ENCODE data around the gene C11orf54.
"Not testable (repeated sequence)": the region's sequence is repeated elsewhere in the genome, so short reads cannot be mapped to it uniquely, and the experiment has no call there.

C11orf54 gene

GRCh38 chr11:93757924-93758865, 16.7 kb downstream of the C11orf54 start:
- in situ Hi-C loops (cut with HindIII; ENCODE audit: low pct_unique_long_range_greater_than_20kb, low sequenced_read_pairs): no loop called here

GRCh38 chr11:93759123-93759522, 17.7 kb downstream of the C11orf54 start:
- in situ Hi-C loops (cut with HindIII; ENCODE audit: low pct_unique_long_range_greater_than_20kb, low sequenced_read_pairs); DNase-seq (ENCODE audit: low read depth in 1 of 2, low spot score in 1 of 2): not testable (repeated sequence)

More at GRCh38 chr11:93757924-93758865, 16.7 kb downstream of the C11orf54 start:
- no peak for TF ChIP-seq JUND (IDR thresholded peaks at IDR 0.05; ENCODE audit: low read depth)
- DNase-seq (ENCODE audit: low read depth in 1 of 2, low spot score in 1 of 2): no peak

GRCh38 chr11:93761910-93762309, 20.4 kb downstream of the C11orf54 start:
- DNase-seq (ENCODE audit: low read depth in 1 of 2, low spot score in 1 of 2): no peak
- in situ Hi-C loops (cut with HindIII; ENCODE audit: low pct_unique_long_range_greater_than_20kb, low sequenced_read_pairs): no loop called here
- TF ChIP-seq JUND (IDR thresholded peaks at IDR 0.05; ENCODE audit: low read depth): no peak

GRCh38 chr11:93765551-93765950, 24.1 kb downstream of the C11orf54 start:
- no peak for TF ChIP-seq JUND (IDR thresholded peaks at IDR 0.05; ENCODE audit: low read depth)
- in situ Hi-C loops (cut with HindIII; ENCODE audit: low pct_unique_long_range_greater_than_20kb, low sequenced_read_pairs): no loop called here
- DNase-seq (ENCODE audit: low read depth in 1 of 2, low spot score in 1 of 2): no peak

GRCh38 chr11:93766504-93766903, 25.0 kb downstream of the C11orf54 start:
- DNase-seq (ENCODE audit: low read depth in 1 of 2, low spot score in 1 of 2): no peak
- in situ Hi-C loops (cut with HindIII; ENCODE audit: low pct_unique_long_range_greater_than_20kb, low sequenced_read_pairs): no loop called here
- no peak for TF ChIP-seq JUND (IDR thresholded peaks at IDR 0.05; ENCODE audit: low read depth)

- no peak for TF ChIP-seq JUND (IDR thresholded peaks at IDR 0.05; ENCODE audit: low read depth)
- no peak for DNase-seq (ENCODE audit: low read depth in 1 of 2, low spot score in 1 of 2)
- in situ Hi-C loops (cut with HindIII; ENCODE audit: low pct_unique_long_range_greater_than_20kb, low sequenced_read_pairs): no loop called here
Measured at GRCh38 chr11:93767018-93767417, 25.5 kb downstream of the C11orf54 start.

- DNase-seq (ENCODE audit: low read depth in 1 of 2, low spot score in 1 of 2): no peak
- in situ Hi-C loops (cut with HindIII; ENCODE audit: low pct_unique_long_range_greater_than_20kb, low sequenced_read_pairs): no loop called here
- TF ChIP-seq JUND (IDR thresholded peaks at IDR 0.05; ENCODE audit: low read depth): no peak
Measured at GRCh38 chr11:93770160-93770559, 28.7 kb downstream of the C11orf54 start.

- in situ Hi-C loops (cut with HindIII; ENCODE audit: low pct_unique_long_range_greater_than_20kb, low sequenced_read_pairs): no loop called here
- no peak for TF ChIP-seq JUND (IDR thresholded peaks at IDR 0.05; ENCODE audit: low read depth)
- no peak for DNase-seq (ENCODE audit: low read depth in 1 of 2, low spot score in 1 of 2)
Measured at GRCh38 chr11:93772123-93772522, 30.7 kb downstream of the C11orf54 start.

GRCh38 chr11:93773045-93773477, 31.6 kb downstream of the C11orf54 start:
- no peak for DNase-seq (ENCODE audit: low read depth in 1 of 2, low spot score in 1 of 2)
- in situ Hi-C loops (cut with HindIII; ENCODE audit: low pct_unique_long_range_greater_than_20kb, low sequenced_read_pairs): no loop called here
- no peak for TF ChIP-seq JUND (IDR thresholded peaks at IDR 0.05; ENCODE audit: low read depth)

- DNase-seq (ENCODE audit: low read depth in 1 of 2, low spot score in 1 of 2): no peak
- no peak for TF ChIP-seq JUND (IDR thresholded peaks at IDR 0.05; ENCODE audit: low read depth)
- in situ Hi-C loops (cut with HindIII; ENCODE audit: low pct_unique_long_range_greater_than_20kb, low sequenced_read_pairs): no loop called here
Measured at GRCh38 chr11:93773601-93774200, 32.2 kb downstream of the C11orf54 start.

GRCh38 chr11:93774560-93774959, 33.1 kb downstream of the C11orf54 start:
- DNase-seq (ENCODE audit: low read depth in 1 of 2, low spot score in 1 of 2); in situ Hi-C loops (cut with HindIII; ENCODE audit: low pct_unique_long_range_greater_than_20kb, low sequenced_read_pairs): not testable (repeated sequence)

GRCh38 chr11:93775289-93775688, 33.8 kb downstream of the C11orf54 start:
- in situ Hi-C loops (cut with HindIII; ENCODE audit: low pct_unique_long_range_greater_than_20kb, low sequenced_read_pairs): no loop called here
- peak in 1 of 2 experiments; percentile 9 for DNase-seq (ENCODE audit: low read depth in 1 of 2, low spot score in 1 of 2)

GRCh38 chr11:93783362-93783761, 41.9 kb downstream of the C11orf54 start:
- in situ Hi-C loops (cut with HindIII; ENCODE audit: low pct_unique_long_range_greater_than_20kb, low sequenced_read_pairs): no loop called here
- TF ChIP-seq JUND (IDR thresholded peaks at IDR 0.05; ENCODE audit: low read depth): no peak
- DNase-seq (ENCODE audit: low read depth in 1 of 2, low spot score in 1 of 2): no peak

More at GRCh38 chr11:93775289-93775688, 33.8 kb downstream of the C11orf54 start:
- no peak for TF ChIP-seq JUND (IDR thresholded peaks at IDR 0.05; ENCODE audit: low read depth)
